Measurements from ENCODE around the gene ZNF618. TPM values are rescaled to one million over a fixed set of nuclear protein-coding genes. Genes with fewer than 3 reads are reported as not detected.
A peak's percentile ranks its signal among the peaks of the same experiment; 100 is the strongest.

Gene ZNF618
- 3.9 and 5.6 TPM in 2 replicates for total RNA-seq

- no peak for DNase-seq (ENCODE audit: low read depth)
- TF ChIP-seq CTCF (conservative IDR thresholded peaks at IDR 0.05; ENCODE audit: low read depth, low read length): peak; percentile 44
- H3K4me3 ChIP-seq (ENCODE audit: low read depth, low read length): peak within 1 kb of the TSS; percentile 83
These were observed at the start of gene ZNF618 for GRCh38 chr9:113876151-113876992. ZNF618 (plus strand) TSS chr9:113876309; CDS start chr9:113876381, 72 bp downstream.

- DNase-seq (ENCODE audit: low read depth): no peak
- TF ChIP-seq CTCF (conservative IDR thresholded peaks at IDR 0.05; ENCODE audit: low read depth, low read length): no peak
- H3K4me3 ChIP-seq (ENCODE audit: low read depth, low read length): no peak overlapping the region
These were observed 47.9 kb upstream of the ZNF618 start for GRCh38 chr9:113828221-113828620.

GRCh38 chr9:113837334-113837733 lies 38.8 kb upstream of the ZNF618 start:
- DNase-seq (ENCODE audit: low read depth): no peak
- no peak overlapping the region for H3K4me3 ChIP-seq (ENCODE audit: low read depth, low read length)
- no peak for TF ChIP-seq CTCF (conservative IDR thresholded peaks at IDR 0.05; ENCODE audit: low read depth, low read length)

GRCh38 chr9:113842086-113842485 lies 34.0 kb upstream of the ZNF618 start:
- no peak for DNase-seq (ENCODE audit: low read depth)
- H3K4me3 ChIP-seq (ENCODE audit: low read depth, low read length): no peak overlapping the region
- no peak for TF ChIP-seq CTCF (conservative IDR thresholded peaks at IDR 0.05; ENCODE audit: low read depth, low read length)

GRCh38 chr9:113844466-113844865 lies 31.6 kb upstream of the ZNF618 start:
- TF ChIP-seq CTCF (conservative IDR thresholded peaks at IDR 0.05; ENCODE audit: low read depth, low read length): no peak
- no peak overlapping the region for H3K4me3 ChIP-seq (ENCODE audit: low read depth, low read length)
- DNase-seq (ENCODE audit: low read depth): no peak

- TF ChIP-seq CTCF (conservative IDR thresholded peaks at IDR 0.05; ENCODE audit: low read depth, low read length): no peak
- no peak for DNase-seq (ENCODE audit: low read depth)
- H3K4me3 ChIP-seq (ENCODE audit: low read depth, low read length): no peak overlapping the region
These were observed 24.8 kb upstream of the ZNF618 start for GRCh38 chr9:113851359-113851758.

- H3K4me3 ChIP-seq (ENCODE audit: low read depth, low read length): no peak overlapping the region
- DNase-seq (ENCODE audit: low read depth): no peak
- TF ChIP-seq CTCF (conservative IDR thresholded peaks at IDR 0.05; ENCODE audit: low read depth, low read length): no peak
These were observed 24.2 kb upstream of the ZNF618 start for GRCh38 chr9:113851873-113852272.

All from epithelial cell of proximal tubule (primary cell).